CD4-positive, alpha-beta T cell treated with Interleukin-1 beta for 1 hour (primary cell): ENCODE data around the gene SAMD13.

Source experiments
- DNase-seq, 2 donors: peaks; one replicate each; pipeline ENCODE4 v3.0.0-alpha.2; 2020 to 2022

SAMD13 gene

DNA sequence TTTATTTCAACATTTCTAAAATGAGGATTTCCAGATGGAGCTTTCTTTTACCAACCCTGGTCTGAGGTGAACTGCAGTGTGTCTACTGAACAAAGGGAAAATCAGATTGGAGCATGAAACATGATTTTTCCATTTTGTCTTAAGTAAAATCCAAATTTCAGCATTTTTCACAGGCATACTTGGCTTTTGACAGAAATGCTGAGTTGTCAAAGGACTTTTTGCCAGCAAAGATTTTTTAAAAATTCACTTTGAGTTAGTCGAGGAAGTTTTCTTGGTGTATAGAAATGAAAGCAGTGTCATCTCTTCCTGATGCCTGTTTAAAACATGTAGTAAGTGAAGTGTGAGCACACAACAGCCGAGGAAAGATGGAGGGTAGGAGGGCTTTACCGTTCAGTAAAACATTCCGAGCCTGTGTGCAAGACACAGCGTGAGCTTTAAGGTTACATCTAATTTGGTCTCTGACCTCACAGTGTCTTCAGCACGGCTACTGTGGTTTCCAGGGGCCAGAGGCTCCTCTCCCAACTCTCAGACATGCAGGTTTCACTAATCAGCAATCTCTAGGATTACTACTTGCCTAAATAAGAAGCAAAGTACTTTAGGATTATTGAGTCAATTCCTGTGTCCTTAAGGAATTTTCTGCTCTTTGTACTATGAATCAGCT is 45.9 kb downstream of the SAMD13 start:
- DNase-seq = no peak

DNA sequence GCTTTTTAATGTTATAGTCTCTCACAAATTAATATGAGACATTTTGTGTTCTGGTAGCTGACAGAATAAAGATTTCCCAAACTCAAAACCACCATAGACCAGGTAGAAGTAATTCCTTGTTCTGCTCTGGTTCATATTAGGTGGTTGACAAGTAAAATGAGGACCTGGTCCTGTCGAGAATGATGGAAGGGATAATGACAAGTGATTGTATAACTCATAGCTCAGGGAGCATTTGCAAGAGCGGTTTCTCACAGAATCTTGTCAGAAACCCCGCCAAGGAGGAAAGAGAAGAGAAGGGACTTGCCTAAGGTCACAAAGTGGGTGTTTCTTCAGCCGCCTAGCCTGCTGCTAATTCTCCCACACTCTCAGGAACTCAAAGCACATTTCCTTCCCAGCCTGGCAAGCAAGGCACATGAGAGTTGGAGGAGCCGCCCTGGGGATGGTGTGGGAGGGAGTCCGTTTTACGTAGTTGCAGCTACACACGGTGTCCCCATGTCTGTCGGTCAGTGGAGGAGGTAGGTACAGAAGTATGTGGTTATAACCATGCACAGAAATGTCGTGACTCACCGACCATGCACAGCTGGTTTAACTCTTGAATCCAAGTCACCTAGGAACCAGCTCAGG is 46.5 kb downstream of the SAMD13 start:
- no peak for DNase-seq

DNA sequence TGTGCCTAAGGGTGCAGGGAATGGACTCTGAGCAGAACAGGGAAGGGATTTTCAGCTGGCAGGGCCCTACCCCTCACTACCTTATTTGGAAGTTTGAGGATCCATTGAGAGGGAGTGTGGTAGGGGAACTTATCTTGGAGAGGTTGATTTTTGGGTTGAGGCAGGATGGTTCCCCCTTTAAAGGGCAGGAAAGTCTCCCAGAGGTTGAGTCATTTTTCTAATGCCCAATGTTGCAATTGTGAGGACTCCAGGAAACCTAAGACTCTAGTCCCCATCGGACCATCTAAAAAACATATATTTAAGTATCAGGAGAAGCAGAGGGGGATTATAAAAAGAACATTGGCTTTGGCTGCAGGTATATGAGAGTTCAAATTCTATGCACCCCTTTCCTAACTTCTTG is 47.3 kb downstream of the SAMD13 start:
- DNase-seq = no peak

DNA sequence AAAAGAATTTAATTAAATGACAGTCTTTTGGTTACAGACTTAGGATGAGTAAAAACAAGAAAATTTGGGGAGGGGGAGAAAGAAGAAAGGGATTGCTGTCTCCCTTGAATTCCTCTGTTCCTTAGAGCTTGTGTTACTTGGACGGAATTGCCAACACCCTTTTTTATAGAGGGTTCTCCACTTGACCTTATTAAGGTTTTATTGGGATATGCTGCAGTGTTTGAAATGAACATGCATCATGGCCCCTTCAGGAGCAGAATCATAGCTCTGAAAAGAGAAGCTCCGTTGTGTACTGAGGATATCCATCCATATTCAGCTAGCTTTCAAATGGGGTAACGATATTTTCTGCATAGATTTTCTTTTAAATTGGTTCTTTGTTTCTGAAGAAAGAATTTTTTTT is 48.6 kb downstream of the SAMD13 start:
- DNase-seq = no peak

DNA sequence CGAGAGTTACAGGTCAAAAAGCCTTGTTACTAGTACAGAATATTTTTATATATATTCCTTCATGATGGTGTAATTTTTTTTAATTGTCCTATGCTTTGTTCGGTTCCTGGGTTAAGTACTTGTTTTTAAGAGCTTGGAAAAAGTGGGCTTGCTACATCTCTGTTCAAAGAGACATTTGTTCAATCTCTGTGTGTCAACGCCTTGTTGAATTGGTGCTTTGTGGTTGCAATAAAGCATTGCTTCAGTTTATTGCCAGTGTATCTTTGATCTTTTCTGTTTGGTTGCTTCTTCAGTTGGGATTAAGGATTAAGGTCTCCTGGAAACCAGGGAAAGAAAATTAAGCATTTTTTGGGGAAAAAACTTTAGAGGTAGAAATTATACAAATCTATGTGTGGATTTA is 49.0 kb downstream of the SAMD13 start:
- no peak for DNase-seq

DNA sequence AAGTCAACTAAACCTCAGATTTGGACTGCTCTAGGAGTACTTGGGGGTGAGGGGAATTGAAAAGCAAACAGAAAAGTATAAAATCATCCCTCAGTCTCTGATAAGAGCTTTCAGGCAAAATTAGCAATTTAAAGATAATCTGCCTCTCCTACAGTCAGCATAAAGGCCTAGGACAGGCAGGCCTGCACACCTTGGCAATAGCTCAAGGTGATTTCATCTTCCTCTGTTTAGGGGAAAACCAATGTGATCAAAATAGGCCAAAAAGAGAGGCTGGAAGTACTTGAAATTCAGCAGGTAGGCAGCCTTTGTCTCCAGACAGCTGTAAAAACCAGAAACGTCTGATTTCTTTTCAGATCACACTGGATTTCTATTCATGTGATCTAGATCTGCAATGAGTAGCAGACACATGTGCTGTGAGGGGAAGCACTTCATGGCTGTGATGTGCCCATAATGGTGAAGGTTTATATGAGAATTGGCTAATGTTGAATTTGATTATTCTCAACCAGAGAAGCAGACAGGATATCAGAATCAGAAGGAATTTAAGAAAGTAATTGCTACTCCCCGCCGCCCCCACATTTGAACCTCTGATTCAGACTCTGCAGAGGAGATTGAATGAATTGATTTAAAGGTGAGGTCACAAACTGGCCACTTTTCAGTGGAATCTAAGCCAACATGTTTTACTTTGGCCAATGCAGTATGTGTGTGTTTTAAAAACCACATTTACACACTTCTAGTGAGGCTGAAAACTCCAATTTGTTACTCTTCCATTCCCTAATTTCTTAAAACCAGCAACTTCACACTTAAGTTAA is 51.0 kb downstream of the SAMD13 start:
- no peak for DNase-seq

DNA sequence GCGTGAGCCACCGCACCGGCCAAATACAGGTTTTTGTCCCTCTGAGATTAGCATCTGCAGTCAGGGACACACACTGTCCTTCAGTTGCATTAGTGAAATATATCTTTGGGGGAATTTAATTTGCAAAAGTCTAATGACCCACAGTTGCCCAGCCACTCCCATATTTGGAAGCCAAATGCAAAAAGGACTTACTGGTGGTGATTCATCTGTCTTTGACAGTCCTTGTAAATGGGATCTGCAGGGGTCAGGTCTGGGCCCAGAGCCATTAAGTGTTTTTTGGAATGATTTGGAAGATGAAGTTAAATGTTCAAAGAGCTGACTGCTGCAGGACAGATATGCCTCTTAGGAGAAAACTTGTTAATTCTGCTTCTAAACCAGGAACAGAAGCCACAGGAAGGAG is 52.2 kb downstream of the SAMD13 start:
- no peak for DNase-seq

DNA sequence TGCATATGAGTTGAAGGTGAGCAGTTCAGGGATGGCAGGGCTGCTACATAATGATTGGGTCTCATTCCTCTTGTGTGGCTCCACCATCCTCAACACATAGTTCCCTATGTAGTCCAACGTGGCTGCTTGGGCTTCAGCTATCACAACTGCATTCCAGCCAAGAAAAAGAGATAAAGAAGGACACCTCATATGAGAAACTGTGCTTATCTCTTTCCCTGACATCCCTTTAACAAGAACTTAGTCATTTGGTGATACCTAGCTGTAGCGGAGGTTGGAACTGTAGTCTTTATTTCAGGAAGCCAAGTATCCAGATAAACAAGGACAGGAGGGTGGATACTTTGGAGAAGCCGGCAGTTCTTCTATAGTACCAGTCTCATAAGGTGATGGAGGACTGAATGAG is 54.0 kb downstream of the SAMD13 start:
- no peak for DNase-seq

DNA sequence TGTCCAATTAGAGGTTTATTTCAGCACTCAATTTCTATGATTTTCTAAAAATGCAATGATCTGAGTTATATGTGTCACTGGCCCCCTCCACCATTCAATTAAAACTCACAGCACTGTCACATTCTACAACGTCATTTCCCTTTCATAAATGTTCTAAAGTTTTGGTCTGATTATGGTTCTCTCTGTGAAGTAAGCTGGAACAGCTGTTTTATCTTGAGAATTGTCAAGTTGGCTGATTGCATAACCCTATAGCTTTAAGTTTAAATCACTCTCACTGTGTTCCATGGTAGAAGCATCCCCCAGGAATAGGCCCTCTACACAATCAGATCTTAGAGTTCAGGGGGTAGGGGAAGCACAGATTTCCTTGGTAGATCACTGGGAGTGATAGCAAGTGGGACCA is 55.4 kb downstream of the SAMD13 start:
- DNase-seq = no peak

DNA sequence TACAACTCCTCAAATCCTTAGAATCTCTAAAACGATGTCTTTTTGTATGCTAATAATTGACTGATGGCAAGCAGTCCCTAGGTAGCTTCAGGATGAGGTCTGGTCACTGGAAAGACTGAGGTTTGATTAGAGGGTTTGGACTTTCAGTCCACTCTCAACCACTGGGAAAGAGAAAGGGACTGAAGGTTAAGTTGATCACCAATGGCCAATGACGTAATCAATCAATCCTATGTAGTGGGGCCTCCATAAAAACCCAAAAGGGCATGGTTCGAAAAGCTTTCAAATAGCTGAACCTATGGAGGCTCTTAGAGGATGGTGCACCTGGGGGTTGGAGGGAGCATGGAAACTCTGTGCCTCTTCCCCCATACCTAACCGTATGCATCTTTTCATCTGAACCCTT is 57.2 kb downstream of the SAMD13 start:
- no peak for DNase-seq

DNA sequence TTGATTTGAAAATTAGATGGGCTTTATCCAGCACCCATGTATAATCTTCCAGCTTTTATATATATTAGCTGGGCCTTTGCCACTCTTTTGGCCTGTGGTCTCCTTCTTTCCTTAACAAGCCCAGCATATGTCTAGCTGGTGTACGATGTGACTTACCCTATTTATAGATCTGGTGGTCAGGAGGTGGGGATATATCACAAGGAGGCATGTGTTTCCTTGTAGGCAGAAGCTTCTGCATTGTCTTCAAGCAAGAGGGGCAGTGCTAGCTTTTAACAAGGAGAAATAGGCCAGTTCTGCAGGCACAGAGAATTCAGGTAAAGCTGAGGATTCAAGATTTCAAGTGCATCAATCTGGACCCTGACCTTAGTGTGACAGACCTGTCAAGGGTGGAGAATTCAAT is 58.8 kb downstream of the SAMD13 start:
- DNase-seq = no peak

DNA sequence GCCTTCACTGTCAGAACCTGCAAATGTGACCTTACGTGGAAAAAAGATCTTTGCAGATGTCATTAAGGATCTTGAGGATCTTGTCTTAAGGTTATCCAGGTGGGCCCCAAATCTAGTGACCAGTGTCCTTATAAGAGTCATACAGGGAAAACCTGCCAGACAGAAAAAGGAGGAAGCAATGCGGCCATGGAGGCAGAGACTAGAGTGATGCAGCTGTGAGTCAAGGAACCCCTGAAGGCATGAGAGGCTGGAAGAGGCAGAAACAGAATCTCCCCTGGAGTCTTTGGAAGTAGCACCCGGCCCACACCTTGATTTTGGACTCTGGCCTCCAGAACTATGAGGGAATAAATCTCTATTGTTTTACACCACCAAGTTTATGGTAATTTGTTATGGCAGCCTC is 60.3 kb downstream of the SAMD13 start:
- no peak for DNase-seq

DNA sequence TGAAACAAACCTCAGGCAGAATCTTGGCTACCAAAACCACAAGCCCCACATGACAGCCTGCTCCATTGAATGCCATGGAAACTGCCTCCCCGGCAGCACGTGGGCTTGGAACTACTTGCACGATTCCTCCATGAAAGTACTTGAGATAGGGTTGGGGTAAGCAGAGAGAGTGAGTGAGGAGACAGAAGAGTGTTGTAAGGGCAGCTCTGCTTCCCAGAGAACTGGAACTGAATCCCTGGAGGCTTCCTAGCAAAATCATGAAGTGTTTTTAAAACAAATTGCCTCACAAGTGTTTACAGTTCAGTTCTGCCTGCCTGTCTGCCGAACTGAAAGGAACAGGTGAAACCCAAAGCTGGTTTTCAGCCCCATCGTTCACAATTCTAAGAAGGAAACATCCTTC is 61.5 kb downstream of the SAMD13 start:
- no peak for DNase-seq

DNA sequence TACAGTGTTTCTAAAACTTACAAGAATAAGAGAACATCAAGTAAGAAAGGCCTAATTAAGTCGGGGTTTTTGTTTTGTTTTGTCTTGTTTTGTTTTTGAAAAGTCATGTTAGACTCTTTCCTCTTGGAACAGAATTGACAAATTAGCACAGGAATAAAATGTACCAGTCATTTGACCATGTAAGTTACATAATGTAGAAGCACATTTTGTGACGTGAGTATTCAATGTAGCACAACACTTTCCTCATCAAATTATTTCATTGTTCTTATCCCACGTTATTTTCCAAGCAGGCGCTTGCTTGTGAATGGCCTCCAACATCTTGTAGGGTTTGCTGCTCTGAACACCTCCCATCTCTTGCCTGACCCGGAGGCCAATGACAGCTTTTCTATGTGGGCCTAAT is 62.1 kb downstream of the SAMD13 start:
- no peak for DNase-seq

DNA sequence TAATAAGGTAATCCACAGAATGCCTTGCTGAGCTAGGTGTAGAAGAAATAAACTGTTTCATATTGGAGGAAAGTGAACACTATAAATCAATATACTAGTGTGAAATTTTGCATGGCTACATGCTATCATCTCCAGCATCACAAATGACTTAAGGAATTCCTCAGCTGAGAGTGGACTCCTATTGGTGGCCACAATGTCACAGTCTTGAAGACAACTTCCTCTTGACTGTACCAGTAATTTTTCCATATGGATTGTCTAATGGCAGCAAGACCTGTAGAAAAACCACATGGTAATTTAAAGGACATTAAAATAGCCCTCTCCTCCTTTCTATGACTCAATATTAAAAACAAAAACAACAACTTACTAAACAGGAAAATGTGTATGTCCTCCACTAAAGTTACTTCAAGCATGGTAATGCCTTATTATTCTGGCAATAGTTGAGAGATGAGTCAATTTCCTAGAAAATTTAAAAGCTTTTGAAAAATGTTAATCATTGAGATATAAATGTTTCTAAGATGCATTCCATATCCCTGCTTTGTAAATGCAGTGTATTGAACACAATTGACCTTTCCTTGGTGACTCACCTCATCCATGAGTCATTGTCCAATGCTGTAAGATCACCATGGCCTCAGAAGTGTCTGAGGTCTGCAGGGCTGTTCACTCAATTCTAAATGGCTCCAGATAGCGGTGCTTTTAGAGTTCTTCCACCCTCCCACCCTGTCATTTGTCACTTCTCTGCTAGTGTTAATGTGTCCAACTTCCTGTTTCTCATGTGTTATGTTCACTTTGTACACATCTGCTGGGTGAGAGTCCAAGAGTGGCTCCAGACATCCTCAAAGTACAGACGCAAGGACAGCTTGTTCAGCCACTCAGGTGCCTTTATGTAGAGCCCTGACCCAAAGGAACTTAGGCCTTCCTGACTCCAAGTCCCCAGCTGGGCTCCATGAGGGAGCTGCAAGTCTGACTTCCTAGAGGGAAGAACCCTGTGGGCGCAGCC is 64.0 kb downstream of the SAMD13 start:
- peak; percentile 10 to 16 for DNase-seq

DNA sequence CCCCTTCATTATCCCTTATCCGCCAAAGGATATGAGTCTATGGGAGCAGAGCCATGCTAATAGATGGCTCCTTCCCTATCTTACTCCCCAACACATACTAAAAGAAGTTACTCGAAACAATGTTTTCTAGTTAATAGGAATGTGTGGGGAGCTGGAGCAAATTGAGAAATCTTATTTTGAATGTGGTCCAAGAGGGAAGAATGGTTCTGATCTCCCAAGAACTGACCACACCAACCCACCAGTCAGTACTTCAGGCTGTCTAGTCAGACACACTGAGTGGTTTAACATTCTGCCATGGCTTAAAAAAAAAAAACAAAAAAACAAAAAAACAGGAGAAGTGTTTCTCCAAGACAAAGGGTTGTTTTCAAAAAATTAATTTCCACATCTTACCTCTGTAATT is 65.3 kb downstream of the SAMD13 start:
- no peak for DNase-seq

DNA sequence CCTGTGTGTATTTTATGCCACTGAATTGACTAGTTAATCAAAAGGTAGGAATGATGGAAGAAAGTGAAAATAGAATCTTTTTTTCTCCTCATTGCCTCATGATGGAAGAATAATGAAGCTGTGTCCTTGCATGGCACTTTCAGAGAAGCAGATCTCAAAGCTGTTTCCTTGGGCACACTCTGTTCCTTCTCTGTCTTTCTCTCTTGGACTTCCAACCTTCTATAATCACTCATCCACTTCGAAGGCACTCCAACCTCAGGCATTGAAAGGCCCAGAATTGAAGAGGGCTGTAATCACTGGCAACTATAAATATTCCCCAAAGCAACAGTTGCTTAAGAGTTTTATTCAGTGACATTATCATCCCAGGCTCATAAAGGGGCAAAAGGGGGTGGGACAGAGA is 65.7 kb downstream of the SAMD13 start:
- DNase-seq = no peak

DNA sequence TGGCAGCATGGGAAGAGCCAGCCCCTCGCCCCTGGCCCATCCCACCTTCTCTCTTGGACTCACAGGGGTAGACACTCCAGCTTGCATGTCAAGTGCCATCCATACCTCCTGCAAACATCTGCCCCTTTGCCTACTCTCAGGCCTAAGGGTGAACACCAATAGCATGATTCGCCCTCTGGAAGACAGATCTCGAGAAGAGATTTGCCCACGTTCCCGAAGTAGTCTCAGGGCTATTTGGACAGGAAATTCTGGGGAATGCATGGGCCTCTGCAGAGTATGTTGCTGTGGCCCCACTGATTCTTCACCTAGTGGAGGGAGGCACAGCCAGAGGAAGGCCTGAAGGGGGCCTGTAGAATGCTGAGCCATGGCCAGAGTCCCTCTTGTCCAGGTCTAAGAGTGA is 66.9 kb downstream of the SAMD13 start:
- no peak for DNase-seq

DNA sequence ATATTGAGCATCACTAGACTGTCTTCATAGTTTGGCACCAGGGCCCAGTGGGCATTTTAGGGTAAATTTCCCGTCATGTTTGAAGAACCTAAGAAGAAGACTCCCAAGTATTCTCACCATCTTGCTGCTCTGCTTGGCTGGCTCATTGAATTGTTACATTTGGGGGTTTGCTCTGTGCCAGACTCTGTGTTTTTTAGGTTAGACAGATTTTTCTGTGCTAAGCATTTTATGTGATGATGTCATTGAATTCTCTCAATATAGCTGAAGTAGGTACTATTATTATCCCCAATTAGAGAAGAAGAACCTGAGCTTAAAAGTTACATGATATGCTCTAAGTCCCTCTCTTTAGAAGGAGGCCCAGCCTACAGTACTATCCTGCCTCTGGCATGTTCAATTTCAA is 68.8 kb downstream of the SAMD13 start:
- no peak for DNase-seq

DNA sequence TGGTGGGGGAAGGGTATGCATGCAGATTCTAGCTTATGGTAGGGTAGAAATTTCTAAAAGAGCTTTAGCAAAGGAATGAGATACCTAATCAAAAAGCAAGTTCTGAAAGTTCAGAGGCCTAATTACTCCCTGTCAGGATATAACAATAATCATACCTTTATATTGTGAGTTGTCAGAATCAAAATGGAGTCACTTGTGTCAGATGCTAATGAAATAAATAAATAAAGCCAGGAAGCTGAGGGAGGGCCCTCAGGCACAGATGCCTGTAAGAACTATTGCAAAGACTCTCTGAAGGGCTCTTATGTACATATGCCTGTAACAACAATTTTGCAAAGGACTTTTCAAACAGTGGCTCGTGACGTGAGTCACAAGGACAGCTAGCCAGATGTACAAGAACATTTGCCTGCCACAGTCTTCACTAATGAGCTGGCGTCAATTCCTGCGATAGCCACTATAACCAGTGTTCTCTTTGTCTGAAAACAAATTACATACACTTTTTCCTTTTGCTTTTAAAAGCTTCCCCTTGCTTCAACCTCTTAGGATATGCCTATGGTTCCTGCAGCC is 69.4 kb downstream of the SAMD13 start:
- DNase-seq = no peak

DNA sequence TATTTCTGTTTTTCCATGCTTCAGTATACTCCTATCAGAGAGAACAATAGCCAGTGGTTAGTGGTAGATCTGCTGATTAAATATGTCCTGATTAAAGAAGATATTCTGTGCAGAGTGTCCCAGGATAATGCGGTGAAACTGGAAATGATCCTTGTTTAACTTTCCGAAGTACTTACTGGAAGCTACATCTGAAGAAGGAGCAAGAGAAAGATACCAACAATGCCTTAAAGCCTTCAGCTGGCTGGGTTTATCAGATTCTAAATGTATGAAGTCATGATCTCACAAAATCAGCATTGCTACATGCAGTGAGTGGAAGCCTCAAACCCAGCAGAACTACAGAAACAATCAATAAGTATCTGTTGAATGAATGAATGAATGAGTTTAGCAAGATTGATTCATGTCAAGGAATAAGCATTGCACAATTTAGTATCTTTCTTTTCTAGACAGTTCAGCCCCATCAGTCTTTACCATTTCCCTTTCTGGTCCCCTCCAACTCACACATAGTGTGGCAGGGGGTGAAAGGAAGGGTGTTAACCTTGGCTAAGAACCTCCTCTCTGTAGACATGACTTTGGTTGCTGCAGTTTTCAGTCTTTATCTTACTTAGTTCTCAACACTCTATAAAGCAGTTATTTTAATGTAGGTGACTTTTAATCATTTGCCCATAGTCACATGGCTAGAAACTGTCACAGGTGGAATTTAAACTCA is 72.1 kb downstream of the SAMD13 start:
- no peak for DNase-seq
